GM10847 (cell line): ENCODE data around the gene CTPS1.

ENCODE experiments used
- POLR2A ChIP-seq: IDR thresholded peaks from 2 replicates; pipeline ENCODE4 v1.6.1; 2011; ENCODE audit not compliant: insufficient read length; ENCODE audit errors: extremely low read depth

The CTPS1 gene

GRCh38 chr1:40951943-40952743 lies 27.4 kb upstream of the CTPS1 start:
- no peak for TF ChIP-seq POLR2A

- no peak for TF ChIP-seq POLR2A
Measured at GRCh38 chr1:40952744-40953315, 26.7 kb upstream of the CTPS1 start.

GRCh38 chr1:40954626-40955025 lies 24.9 kb upstream of the CTPS1 start:
- TF ChIP-seq POLR2A, result no peak

GRCh38 chr1:40955266-40955665 lies 24.2 kb upstream of the CTPS1 start:
- no peak for TF ChIP-seq POLR2A

- TF ChIP-seq POLR2A, result no peak
Measured at GRCh38 chr1:40956407-40956806, 23.1 kb upstream of the CTPS1 start.

- TF ChIP-seq POLR2A, result no peak
Measured at GRCh38 chr1:40958210-40958609, 21.3 kb upstream of the CTPS1 start.

- TF ChIP-seq POLR2A, result no peak
Measured at GRCh38 chr1:40965531-40965930, 14.0 kb upstream of the CTPS1 start.

- TF ChIP-seq POLR2A, result no peak
Measured at GRCh38 chr1:40966417-40966816, 13.1 kb upstream of the CTPS1 start.

GRCh38 chr1:40969445-40969844 lies 10.1 kb upstream of the CTPS1 start:
- no peak for TF ChIP-seq POLR2A

GRCh38 chr1:40971966-40972365 lies 7.5 kb upstream of the CTPS1 start:
- no peak for TF ChIP-seq POLR2A

GRCh38 chr1:40973912-40974311 lies 5.6 kb upstream of the CTPS1 start:
- no peak for TF ChIP-seq POLR2A

- no peak for TF ChIP-seq POLR2A
Measured at GRCh38 chr1:40974945-40975344, 4.6 kb upstream of the CTPS1 start.

GRCh38 chr1:40976952-40977690 lies 2.4 kb upstream of the CTPS1 start:
- no peak for TF ChIP-seq POLR2A

- TF ChIP-seq POLR2A, result no peak
Measured at GRCh38 chr1:40977716-40978115, 1.8 kb upstream of the CTPS1 start.

GRCh38 chr1:40978886-40979240 lies 633 bp upstream of the CTPS1 start:
- no peak for TF ChIP-seq POLR2A

- no peak for TF ChIP-seq POLR2A
Measured at GRCh38 chr1:40980068-40980452, 564 bp downstream of the CTPS1 start.

GRCh38 chr1:40980453-40981121 lies 1.1 kb downstream of the CTPS1 start:
- no peak for TF ChIP-seq POLR2A
